WI38 (cell line): ENCODE data around the gene SFT2D1.
"Not testable (repeated sequence)": the region's sequence is repeated elsewhere in the genome, so short reads cannot be mapped to it uniquely, and the experiment has no call there.

ENCODE experiments used
- H3K4me3 ChIP-seq: 2 replicates; pipeline ENCODE4 v1.5.1; 2011; ENCODE audit warnings: low read depth, mild to moderate bottlenecking, control low read depth, low read length
- CTCF ChIP-seq: IDR thresholded peaks from 2 replicates; pipeline ENCODE4 v1.5.1; 2012; ENCODE audit warnings: low read depth, mild to moderate bottlenecking, control low read depth, low read length

The SFT2D1 gene

GRCh38 chr6:166364456-166364855 lies 22.1 kb upstream of the SFT2D1 start:
- H3K4me3 ChIP-seq = no peak overlapping the region
- no peak for TF ChIP-seq CTCF

- H3K4me3 ChIP-seq = not testable (repeated sequence)
Observed at GRCh38 chr6:166362427-166362826, 20.1 kb upstream of the SFT2D1 start.

- no peak overlapping the region for H3K4me3 ChIP-seq
- TF ChIP-seq CTCF = no peak
Observed at GRCh38 chr6:166361077-166361429, 18.7 kb upstream of the SFT2D1 start.

- H3K4me3 ChIP-seq = no peak overlapping the region
- TF ChIP-seq CTCF = no peak
Observed at GRCh38 chr6:166360243-166361076, 18.1 kb upstream of the SFT2D1 start.

- no peak overlapping the region for H3K4me3 ChIP-seq
- no peak for TF ChIP-seq CTCF
Observed at GRCh38 chr6:166355552-166355951, 13.2 kb upstream of the SFT2D1 start.

GRCh38 chr6:166354965-166355364 lies 12.6 kb upstream of the SFT2D1 start:
- no peak for TF ChIP-seq CTCF
- H3K4me3 ChIP-seq = no peak overlapping the region

GRCh38 chr6:166354143-166354542 lies 11.8 kb upstream of the SFT2D1 start:
- H3K4me3 ChIP-seq = no peak overlapping the region
- no peak for TF ChIP-seq CTCF

GRCh38 chr6:166353507-166353906 lies 11.2 kb upstream of the SFT2D1 start:
- H3K4me3 ChIP-seq = no peak overlapping the region
- no peak for TF ChIP-seq CTCF
